PC-9 (cell line): Measurements from ENCODE around the gene CCDC24.

Source experiments
- EZH2 ChIP-seq: fragments of 200-600 bp; sonication (generic); IDR thresholded peaks from 2 replicates; pipeline ENCODE4 v1.8.0; 2017; ENCODE audit warnings: antibody characterized with exemption, low read depth
- TF ChIP-seq, protein P1 (sequence below): fragments of 200-600 bp; sonication (generic); conservative IDR thresholded peaks from 2 replicates; pipeline ENCODE4 v1.6.1; 2017; ENCODE audit warnings: mixed run types, antibody characterized with exemption, mild to moderate bottlenecking, moderate library complexity

- TF ChIP-seq EZH2 = no peak
- TF ChIP-seq, protein P1, sequence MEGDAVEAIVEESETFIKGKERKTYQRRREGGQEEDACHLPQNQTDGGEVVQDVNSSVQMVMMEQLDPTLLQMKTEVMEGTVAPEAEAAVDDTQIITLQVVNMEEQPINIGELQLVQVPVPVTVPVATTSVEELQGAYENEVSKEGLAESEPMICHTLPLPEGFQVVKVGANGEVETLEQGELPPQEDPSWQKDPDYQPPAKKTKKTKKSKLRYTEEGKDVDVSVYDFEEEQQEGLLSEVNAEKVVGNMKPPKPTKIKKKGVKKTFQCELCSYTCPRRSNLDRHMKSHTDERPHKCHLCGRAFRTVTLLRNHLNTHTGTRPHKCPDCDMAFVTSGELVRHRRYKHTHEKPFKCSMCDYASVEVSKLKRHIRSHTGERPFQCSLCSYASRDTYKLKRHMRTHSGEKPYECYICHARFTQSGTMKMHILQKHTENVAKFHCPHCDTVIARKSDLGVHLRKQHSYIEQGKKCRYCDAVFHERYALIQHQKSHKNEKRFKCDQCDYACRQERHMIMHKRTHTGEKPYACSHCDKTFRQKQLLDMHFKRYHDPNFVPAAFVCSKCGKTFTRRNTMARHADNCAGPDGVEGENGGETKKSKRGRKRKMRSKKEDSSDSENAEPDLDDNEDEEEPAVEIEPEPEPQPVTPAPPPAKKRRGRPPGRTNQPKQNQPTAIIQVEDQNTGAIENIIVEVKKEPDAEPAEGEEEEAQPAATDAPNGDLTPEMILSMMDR = no peak
Measured at GRCh38 chr1:44033041-44033575, 41.7 kb downstream of the CCDC24 start.
